Kidney (tissue), 14 donors: Measurements from ENCODE around the gene ACBD5. TPM values are rescaled to one million over a fixed set of nuclear protein-coding genes. Genes with fewer than 3 reads are reported as not detected.

ENCODE experiments used
- DNase-seq, 5 donors: peaks; one replicate each; pipeline ENCODE4 v3.0.0-alpha.2; 2013 to 2020
- FAIRE-seq: peaks from 2 replicates; lab custom pipeline; 2012; peaks lifted over from hg19 to GRCh38; lab: Jason Lieb, UNC
- H3K27ac ChIP-seq, 2 donors: one replicate each; pipeline ENCODE4 v1.7.0; 2013; ENCODE audit warnings: low read depth in 2 of 2, low read length in 2 of 2, inconsistent platforms in 1 of 2
- H3K27me3 ChIP-seq: one replicate; pipeline ENCODE4 v1.7.1; 2013; ENCODE audit warnings: low read length, inconsistent platforms; ENCODE audit not compliant: control insufficient read depth, insufficient read depth
- H3K36me3 ChIP-seq, 3 donors: one replicate each; pipeline versions ENCODE4 v1.7.0 to v1.7.1; 2013; ENCODE audit warnings: low read length in 3 of 3, control low read depth in 1 of 3, inconsistent platforms in 1 of 3; ENCODE audit not compliant: insufficient read depth in 3 of 3, control insufficient read depth in 2 of 3
- H3K4me1 ChIP-seq, 3 donors: one replicate each; pipeline versions ENCODE4 v1.7.0 to v1.7.1; 2013; ENCODE audit warnings: low read length in 3 of 3, inconsistent platforms in 1 of 3, low read depth in 1 of 3; ENCODE audit not compliant: control insufficient read depth in 2 of 3, insufficient read depth in 2 of 3
- H3K4me3 ChIP-seq, 3 donors: one replicate each; pipeline versions ENCODE4 v1.7.0 to v1.8.1; 2013; ENCODE audit warnings: low read length in 3 of 3, control low read depth in 1 of 3, inconsistent platforms in 1 of 3
- H3K9ac ChIP-seq, 3 donors: one replicate each; pipeline versions ENCODE4 v1.7.0 to v1.7.1; 2013; ENCODE audit warnings: low read length in 3 of 3, control low read depth in 1 of 3, inconsistent platforms in 1 of 3
- H3K9me3 ChIP-seq, 3 donors: one replicate each; pipeline versions ENCODE4 v1.7.0 to v1.7.1; 2013; ENCODE audit warnings: low read length in 3 of 3, control low read depth in 1 of 3, inconsistent platforms in 1 of 3; ENCODE audit not compliant: control insufficient read depth in 2 of 3, insufficient read depth in 1 of 3
- CTCF ChIP-seq: IDR thresholded peaks from 3 replicates; pipeline ENCODE4 v1.5.1; 2012; ENCODE audit warnings: mild to moderate bottlenecking, moderate library complexity, borderline replicate concordance; ENCODE audit not compliant: insufficient read depth; ENCODE audit errors: extremely low read depth
- intact Hi-C: fragments of 100-400 bp; cut with DNase I; formaldehyde crosslinking; loops from one replicate; pipeline ENCODE4 v1.11.1; 2022
- polyA plus RNA-seq: library from polyadenylated mRNA; stranded (reverse); fragments of 350-450 nt; fragmentation: Illumina TruSeq; extraction: RNeasy Lipid Tissue Mini Kit (QIAGEN cat#74804); gene quantifications from one replicate; pipeline ENCODE4 v1.2.3, GENCODE V29; 2014; ENCODE audit warnings: low read depth, low replicate concordance; ENCODE audit not compliant: insufficient read depth
- total RNA-seq: library from RNA; stranded (reverse); fragmentation: NEBNext Ultra II Directional; extraction: Animal tissue kit (Norgen Biotek cat#: 25700); gene quantifications from one replicate; pipeline ENCODE4 v1.2.1, GENCODE V29; 2021
- donor health status: control.
- donor health status: control.
- donor health status: control.
- donor health status: control.
- donor health status: control.
- donor health status: DM: yes; HTN: yes; CAD: no.
- donor health status: Normal renal cell carcinoma (clear cell type).

ACBD5 gene
- total and polyA plus RNA-seq, 2 donors from 2014 or later, result 22.5 to 32.6 TPM

- H3K36me3 ChIP-seq, result peaks cover 0 to 29% (median 2%) of the 10 kb centered on the region in 3 donors
- no peak for DNase-seq
- no peak overlapping the region for H3K9ac ChIP-seq
- H3K27ac ChIP-seq, result no peak overlapping the region
- H3K4me3 ChIP-seq, result no peak overlapping the region
- H3K4me1 ChIP-seq, result no peaks in the 10 kb centered on the region
- no peak for TF ChIP-seq CTCF
- no peak for FAIRE-seq
- H3K9me3 ChIP-seq, result no peaks in the 10 kb centered on the region
- intact Hi-C loops, result no loop called here
- H3K27me3 ChIP-seq, result no peaks in the 10 kb centered on the region
Measured at GRCh38 chr10:27225011-27225590, 15.5 kb downstream of the ACBD5 start.

GRCh38 chr10:27223964-27224363 is 16.6 kb downstream of the ACBD5 start:
- DNase-seq, result peak in 1 of 5 donors; percentile 49

GRCh38 chr10:27207350-27207749 is 33.2 kb downstream of the ACBD5 start:
- Histone ChIP-seq H3K4me3 (no peak overlapping the region), H3K27ac (no peak overlapping the region), H3K9ac (no peak overlapping the region), H3K27me3 (no peaks in the 10 kb centered on the region), H3K36me3 (peaks cover 9 to 28% (median 16%) of the 10 kb centered on the region in 3 donors), H3K9me3 (no peaks in the 10 kb centered on the region), H3K4me1 (no peaks in the 10 kb centered on the region)
- FAIRE-seq, result no peak
- intact Hi-C loops, result no loop called here
- no peak for DNase-seq
- TF ChIP-seq CTCF, result no peak

More at GRCh38 chr10:27223964-27224363, 16.6 kb downstream of the ACBD5 start:
- H3K27me3 ChIP-seq, result no peaks in the 10 kb centered on the region
- no peak for FAIRE-seq
- peak; percentile 47 for TF ChIP-seq CTCF
- H3K9me3 ChIP-seq, result no peaks in the 10 kb centered on the region
- no peak overlapping the region for H3K4me3 ChIP-seq
- H3K4me1 ChIP-seq, result no peaks in the 10 kb centered on the region
- peaks cover 4 to 34% (median 6%) of the 10 kb centered on the region in 3 donors for H3K36me3 ChIP-seq
- H3K9ac ChIP-seq, result no peak overlapping the region
- no peak overlapping the region for H3K27ac ChIP-seq
- intact Hi-C loops, result no loop called here

GRCh38 chr10:27203806-27204205 is 36.8 kb downstream of the ACBD5 start:
- Histone ChIP-seq H3K36me3 (peaks cover 9 to 18% (median 10%) of the 10 kb centered on the region in 3 donors), H3K27me3 (no peaks in the 10 kb centered on the region), H3K9ac (no peak overlapping the region), H3K27ac (no peak overlapping the region), H3K9me3 (no peaks in the 10 kb centered on the region), H3K4me3 (no peak overlapping the region), H3K4me1 (no peaks in the 10 kb centered on the region)
- DNase-seq, result no peak
- no peak for TF ChIP-seq CTCF
- intact Hi-C loops, result no loop called here
- no peak for FAIRE-seq
